T47D (cell line): Measurements from ENCODE around the gene TTF1.
"Not testable (repeated sequence)": the region's sequence is repeated elsewhere in the genome, so short reads cannot be mapped to it uniquely, and the experiment has no call there.

Source experiments
- DNase-seq, 2 experiments: peaks; one replicate each; pipeline versions ENCODE4 v3.0.0 to v3.0.0-alpha.2; 2011 to 2012; ENCODE audit warnings: low read depth in 1 of 2, low spot score in 1 of 2
- JUND ChIP-seq: IDR thresholded peaks from 2 replicates; pipeline ENCODE4 v1.6.1; 2012; ENCODE audit warnings: low read depth
- in situ Hi-C: cut with HindIII; loops from 2 replicates; pipeline ENCODE4 v1.10.0; 2016; ENCODE audit warnings: low sequenced_read_pairs, low pct_unique_long_range_greater_than_20kb

Gene TTF1

DNA sequence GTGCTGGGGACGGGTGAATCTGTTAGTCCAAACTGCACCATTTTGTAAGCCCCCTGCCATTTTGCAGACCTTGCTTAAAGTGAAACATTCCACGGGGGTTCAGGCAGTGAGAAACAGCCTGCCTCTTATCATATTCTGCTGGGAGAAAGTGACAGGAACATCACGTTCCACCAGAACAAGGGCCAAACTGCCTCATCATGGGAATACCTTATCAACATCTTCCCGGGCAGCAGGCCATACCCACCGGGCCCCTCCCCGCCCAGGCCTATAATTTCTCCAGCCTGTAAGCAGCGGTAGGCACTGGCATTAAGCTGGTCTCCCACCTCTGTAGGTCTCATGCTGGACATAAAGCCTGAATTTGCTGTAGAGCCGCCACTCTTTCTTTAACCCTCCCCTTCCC lies 1.9 kb upstream of the TTF1 start:
- TF ChIP-seq JUND, result no peak
- in situ Hi-C loops, result no loop called here

DNA sequence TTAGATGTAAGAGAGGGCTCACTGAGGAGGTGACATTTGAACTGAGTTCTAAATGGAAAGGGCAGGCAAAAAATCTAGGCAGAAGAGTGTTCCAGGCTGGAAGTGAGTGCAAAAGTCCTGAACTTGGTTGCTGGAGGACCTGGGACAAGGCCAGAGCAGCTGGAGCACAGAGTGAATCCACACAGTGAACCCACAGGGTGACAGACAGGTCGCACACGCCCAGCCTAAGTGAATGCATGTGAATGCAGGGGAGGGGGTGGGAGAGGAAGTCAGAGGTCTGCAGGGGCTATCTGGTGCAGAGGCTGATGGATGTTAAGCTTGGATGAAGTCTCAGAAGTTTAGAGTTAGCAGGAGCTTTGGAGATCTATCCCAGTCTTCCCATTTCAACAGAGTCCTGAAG lies 556 bp upstream of the TTF1 start:
- in situ Hi-C loops, result no loop called here
- no peak for TF ChIP-seq JUND
- no peak for DNase-seq

More for the DNA sequence above, 1.9 kb upstream of the TTF1 start:
- DNase-seq, result no peak

DNA sequence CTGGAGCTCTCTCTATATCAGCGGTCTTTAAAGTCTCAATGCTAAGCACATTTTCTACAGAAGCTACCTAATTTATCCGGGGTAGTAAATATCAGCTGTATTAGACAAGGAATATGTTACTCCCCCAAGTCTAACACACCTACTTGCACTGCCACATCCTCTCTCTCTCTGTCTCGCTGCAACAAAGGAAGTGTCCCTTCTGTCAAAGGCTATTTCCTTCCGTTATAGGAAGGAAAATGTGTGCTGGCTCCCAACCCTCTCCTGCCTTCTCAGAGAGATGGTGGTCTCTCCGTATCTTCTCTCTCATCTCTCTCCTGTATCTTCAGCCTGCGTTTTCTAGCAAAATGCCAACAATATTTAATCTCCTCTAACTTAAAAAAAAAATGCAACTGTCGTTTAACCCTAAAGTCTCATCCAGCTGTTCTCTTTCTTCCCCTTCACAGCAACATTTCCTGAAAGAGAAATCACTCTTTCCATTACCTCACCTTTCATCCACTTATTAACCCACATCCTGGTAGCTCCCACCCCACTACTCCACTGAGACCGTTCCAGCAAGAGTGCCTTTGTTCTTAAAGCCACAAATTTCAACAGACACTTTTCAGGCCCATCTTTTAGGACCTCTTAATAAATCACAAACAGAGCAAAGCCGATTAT lies 2.3 kb downstream of the TTF1 start:
- in situ Hi-C loops, result no loop called here
- no peak for DNase-seq
- no peak for TF ChIP-seq JUND

DNA sequence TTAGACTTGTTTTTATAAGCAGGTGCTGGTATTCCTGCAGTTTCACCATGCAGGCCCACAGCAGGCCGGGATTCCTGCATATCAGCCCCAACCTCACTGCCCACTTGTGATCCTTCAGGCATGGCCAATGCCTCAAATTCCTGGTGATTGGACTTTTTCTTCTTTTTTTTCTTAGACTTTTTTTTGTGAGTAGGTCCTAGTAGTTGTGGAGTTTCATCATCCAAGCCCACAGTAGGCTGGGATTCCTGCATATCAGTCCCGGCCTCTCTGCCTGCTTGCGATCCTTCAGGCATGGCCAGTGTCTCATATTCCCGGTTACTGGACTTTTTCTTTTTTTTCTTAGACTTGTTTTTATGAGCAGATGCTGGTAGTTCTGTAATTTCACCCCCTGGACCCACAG lies 4.8 kb downstream of the TTF1 start:
- no peak for DNase-seq
- TF ChIP-seq JUND, result no peak
- in situ Hi-C loops, result no loop called here

DNA sequence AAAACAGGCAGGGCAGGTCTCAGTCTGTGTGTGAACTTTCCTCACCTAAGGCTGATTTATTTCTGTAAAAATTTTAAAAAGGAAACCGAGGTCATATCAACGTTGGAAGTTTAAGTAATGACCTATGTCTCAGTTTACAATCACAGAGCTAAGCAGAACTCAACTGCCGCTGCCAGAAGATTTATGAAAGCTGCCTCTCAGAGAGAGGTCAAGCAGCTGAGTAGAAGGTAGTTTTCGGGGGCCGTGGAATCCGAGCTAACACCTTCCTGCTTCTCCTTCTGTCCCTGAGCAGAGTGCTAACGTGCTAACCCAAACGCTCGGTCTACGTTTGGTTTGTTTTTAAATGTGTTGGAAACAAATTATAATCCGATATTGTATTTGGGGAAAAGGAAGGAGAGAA lies 11.1 kb downstream of the TTF1 start:
- in situ Hi-C loops, result no loop called here
- no peak for DNase-seq
- TF ChIP-seq JUND, result no peak

DNA sequence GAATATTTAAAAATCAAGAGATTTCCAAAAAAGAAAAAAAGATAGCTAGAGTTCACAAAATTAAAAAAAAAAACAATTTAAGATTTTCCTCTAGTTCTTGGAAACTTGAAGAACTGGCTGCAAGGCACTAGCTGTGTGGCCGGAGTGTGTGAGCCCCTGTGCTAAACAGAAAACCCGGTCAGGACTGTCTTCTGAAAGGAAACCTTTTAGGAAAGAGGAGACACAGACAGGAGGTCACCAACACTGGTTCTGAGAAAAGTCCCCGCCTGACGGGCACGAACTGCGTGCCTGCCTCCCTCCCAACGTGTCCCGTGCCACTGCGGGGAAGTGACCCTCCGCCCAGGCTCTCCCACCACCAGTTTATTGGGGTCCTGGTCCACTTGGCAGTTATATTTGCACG lies 15.2 kb downstream of the TTF1 start:
- no peak for DNase-seq
- TF ChIP-seq JUND, result no peak
- in situ Hi-C loops, result no loop called here

DNA sequence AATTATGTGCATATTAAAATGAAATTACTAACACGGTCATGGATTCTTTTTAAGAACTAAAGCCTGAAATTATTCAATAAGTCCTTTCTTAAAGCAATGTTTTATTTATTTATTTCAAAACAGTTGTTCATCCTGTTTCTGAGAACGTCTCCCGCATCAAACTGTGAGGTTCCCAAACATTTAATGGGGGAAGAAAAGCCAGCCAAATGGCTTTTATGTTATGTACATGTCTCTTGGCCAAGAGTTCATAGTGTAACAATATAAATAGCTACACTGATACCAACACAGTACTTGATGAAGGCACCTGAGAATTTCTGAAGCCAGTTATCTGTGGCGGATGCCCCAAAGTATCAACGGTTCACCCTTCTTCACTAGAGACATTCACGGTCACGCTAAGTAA lies 15.7 kb downstream of the TTF1 start:
- in situ Hi-C loops, result no loop called here
- no peak for TF ChIP-seq JUND
- DNase-seq, result no peak

DNA sequence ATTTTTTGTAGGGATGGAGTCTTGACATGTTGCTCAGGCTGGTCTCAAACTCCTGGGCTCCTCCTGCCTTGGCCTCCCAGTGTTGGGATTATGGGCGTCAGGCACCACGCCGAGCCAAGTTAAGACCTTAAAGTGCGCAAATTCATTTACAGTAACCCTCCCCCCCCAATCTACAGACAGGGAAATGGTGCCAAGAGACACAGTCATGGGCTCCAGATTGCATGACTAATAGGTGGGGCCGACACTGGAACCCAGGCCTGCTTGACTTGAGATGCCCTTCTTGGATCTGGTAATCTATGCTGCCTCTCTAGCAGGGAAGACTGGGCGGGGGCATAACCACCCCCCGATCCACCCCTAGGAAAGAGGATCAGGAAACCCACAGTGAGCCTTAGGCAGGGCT lies 19.5 kb downstream of the TTF1 start:
- no peak for DNase-seq
- no peak for TF ChIP-seq JUND
- in situ Hi-C loops, result no loop called here

DNA sequence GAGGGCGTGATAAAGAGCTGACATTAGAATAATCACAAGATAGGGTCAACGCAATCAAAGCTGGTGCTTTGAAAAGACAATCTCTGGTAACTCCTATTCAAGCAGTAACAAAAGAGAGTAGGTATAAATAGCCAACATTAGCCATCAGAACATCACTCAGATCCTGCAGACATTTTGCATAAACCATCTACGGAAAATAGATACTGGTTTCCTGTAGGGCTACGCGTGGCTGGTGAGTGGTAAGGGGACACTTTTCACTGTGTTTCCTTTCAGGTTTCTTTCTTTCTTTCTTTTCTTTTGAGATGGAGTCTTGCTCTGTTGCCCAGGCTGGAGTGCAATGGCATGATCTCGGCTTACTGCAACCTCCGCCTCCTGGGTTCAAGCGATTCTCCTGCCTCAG lies 22.3 kb downstream of the TTF1 start:
- in situ Hi-C loops, result no loop called here
- TF ChIP-seq JUND, result no peak
- DNase-seq, result no peak

DNA sequence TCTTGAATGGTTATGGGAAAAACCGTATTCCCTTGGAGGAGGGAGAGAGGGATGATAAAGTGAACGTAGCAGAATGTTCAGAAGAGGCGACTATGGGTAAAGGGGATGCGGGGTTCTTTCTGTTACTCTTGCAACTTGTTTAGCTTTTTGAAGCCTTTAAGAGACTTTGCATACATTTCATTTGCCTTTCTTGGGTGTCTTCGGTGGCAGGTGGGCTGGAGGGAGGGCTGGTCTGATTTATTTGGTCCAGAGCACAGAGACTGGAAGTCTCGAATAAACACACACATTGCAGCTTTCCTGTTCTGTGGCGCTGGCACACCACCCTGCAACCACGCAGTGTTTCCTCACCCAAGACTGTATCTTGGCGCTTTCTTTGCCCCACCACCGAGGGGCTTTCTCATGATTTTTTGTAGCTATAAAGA lies 23.2 kb downstream of the TTF1 start:
- in situ Hi-C loops, result no loop called here
- no peak for TF ChIP-seq JUND
- no peak for DNase-seq

DNA sequence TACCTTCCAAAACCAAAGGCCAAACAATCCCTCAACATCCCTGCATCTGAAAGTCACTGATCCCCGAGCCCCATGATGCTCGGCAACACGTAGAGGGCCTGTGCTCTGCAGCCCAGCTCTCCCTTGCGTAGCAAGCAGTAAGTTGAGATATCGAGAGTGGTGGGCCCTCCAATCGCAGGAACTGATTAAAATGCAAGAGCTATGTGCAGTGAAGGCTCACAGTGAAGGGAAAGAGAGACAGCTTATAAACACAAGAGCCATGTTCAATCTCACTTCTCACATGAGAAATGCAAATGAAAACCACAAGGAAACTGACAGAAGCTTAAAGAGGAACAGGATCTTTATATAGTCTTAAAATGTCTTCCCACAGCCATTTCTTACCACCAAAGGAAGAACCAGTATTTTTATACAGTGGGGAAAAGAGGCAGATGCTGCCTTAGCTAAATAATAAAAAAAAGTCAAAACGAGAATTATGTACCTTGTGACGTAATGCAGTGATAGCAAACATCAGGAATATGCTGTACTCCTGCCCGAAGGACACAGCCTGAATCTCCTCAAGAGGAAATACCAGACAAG lies 24.6 kb downstream of the TTF1 start:
- in situ Hi-C loops, result no loop called here
- no peak for TF ChIP-seq JUND
- no peak for DNase-seq

DNA sequence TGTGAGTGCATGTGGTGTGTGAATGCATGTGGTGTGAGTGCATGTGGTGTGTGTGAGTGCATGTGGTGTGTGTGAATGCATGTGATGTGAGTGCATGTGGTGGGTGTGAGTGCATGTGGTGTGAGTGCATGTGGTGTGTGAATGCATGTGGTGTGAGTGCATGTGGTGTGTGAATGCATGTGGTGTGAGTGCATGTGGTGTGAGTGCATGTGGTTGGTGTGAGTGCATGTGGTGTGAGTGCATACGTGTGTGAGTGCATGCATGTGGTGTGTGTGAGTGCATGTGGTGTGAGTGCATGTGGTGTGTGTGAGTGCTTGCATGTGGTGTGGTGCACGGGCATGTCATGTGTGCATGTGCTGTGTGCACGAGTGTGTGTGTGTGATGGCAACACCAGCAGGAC lies 28.2 kb downstream of the TTF1 start:
- in situ Hi-C loops, result not testable (repeated sequence)

DNA sequence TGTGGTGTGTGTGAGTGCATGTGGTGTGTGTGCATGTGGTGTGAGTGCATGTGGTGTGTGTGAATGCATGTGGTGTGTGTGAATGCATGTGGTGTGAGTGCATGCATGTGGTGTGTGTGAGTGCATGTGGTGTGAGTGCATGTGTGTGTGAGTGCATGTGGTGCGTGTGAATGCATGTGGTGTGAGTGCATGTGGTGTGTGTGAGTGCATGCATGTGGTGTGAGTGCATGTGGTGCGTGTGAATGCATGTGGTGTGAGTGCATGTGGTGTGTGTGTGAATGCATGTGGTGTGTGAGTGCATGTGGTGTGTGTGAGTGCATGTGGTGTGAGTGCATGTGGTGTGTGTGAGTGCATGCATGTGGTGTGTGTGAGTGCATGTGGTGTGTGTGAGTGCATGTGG lies 28.9 kb downstream of the TTF1 start:
- in situ Hi-C loops, DNase-seq: not testable (repeated sequence)

More for the DNA sequence above, 28.2 kb downstream of the TTF1 start:
- not testable (repeated sequence) for DNase-seq
